COLO668 (cell line): ENCODE measurements around the gene PHF1.
"Not testable (repeated sequence)": the region's sequence is repeated elsewhere in the genome, so short reads cannot be mapped to it uniquely, and the experiment has no call there.

Source experiments
- DNase-seq: peaks from one replicate; lab custom pipeline; 2025; ENCODE audit not compliant: unreplicated experiment; lab: John Stamatoyannopoulos, UW

The PHF1 gene

GRCh38 chr6:33410711-33411631 is at the start of gene PHF1:
TSS of gene PHF1 (plus strand) at chr6:33411014. CDS start at chr6:33412264, 1,250 bp downstream.
- DNase-seq = peak; percentile 74

DNA sequence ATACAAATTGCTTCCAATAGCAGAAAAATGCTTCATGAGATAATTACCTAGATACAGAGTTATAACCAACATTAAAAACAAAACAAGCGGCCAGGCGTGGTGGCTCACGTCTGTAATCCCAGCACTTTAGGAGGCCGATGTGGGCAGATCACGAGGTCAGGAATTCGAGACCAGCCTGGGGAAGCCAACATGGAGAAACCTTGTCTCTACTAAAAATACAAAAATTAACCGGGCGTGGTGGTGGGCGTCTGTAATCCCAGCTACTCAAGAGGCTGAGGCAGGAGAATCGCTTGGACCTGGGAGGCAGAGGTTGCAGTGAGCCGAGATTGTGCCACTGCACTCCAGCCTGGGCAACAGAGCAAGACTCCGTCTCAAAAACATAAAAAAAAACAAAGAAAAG is 47.3 kb upstream of the PHF1 start:
- not testable (repeated sequence) for DNase-seq

GRCh38 chr6:33364475-33365205 is 46.2 kb upstream of the PHF1 start:
- peak; percentile 7 for DNase-seq

- DNase-seq = not testable (repeated sequence)
These were observed 45.4 kb upstream of the PHF1 start for GRCh38 chr6:33365206-33365971.

- no peak for DNase-seq
These were observed 43.7 kb upstream of the PHF1 start for GRCh38 chr6:33367009-33367714.

DNA sequence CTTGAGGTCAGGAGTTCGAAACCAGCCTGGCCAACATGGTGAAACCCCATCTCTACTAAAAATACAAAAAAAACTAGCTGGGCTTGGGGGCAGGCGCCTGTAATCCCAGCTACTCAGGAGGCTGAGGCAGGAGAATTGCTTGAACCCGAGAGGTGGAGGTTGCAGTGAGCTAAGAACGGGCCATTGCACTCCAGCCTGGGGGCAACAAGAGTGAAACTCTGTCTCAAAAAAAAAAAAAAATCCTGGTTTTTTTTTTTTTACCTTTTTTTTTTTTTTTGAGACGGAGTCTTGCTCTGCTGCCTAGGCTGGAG is 43.1 kb upstream of the PHF1 start:
- not testable (repeated sequence) for DNase-seq

GRCh38 chr6:33371901-33372300 is 38.9 kb upstream of the PHF1 start:
- DNase-seq = not testable (repeated sequence)

GRCh38 chr6:33372526-33373123 is 38.2 kb upstream of the PHF1 start:
- DNase-seq = no peak

- no peak for DNase-seq
These were observed 36.6 kb upstream of the PHF1 start for GRCh38 chr6:33373960-33374910.

GRCh38 chr6:33375143-33375671 is 35.6 kb upstream of the PHF1 start:
- DNase-seq = no peak

- DNase-seq = no peak
These were observed 33.6 kb upstream of the PHF1 start for GRCh38 chr6:33377171-33377570.

- not testable (repeated sequence) for DNase-seq
These were observed 31.6 kb upstream of the PHF1 start for GRCh38 chr6:33379184-33379583.

DNA sequence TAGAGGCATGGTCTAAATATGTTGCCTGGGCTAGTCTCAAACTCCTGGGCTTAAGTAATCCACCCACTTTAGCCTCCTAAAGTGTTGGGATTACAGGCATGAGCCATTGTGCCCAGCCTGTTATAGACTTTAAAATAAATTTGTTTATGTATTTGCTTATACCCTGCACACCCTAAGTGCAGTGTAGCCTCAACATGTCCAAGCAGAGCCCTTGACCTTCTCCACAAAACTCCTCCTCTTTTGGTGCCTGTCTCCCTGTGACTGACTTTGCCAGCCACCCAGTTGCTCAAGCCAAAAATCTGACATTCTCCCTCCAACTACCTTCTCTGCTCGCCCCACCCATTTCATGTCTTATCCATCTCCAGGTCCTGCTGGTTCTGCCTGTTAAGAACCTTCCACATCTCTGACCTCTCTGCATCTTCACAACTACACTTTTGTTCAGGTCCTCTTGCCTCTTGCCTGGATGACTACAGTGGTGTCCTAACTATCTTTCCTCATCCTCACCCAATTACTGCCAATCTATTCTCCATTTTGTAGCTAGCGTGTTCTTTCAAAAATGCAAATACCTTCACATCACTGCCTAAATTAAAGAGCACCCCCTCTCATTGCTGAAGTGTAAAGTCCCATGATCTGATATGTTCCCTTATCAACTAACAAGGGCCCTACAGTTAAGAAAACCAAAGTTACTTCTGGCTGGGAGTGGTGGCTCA is 30.4 kb upstream of the PHF1 start:
- no peak for DNase-seq

GRCh38 chr6:33383427-33384185 is 27.2 kb upstream of the PHF1 start:
- DNase-seq = no peak

GRCh38 chr6:33384581-33385020 is 26.2 kb upstream of the PHF1 start:
- no peak for DNase-seq

DNA sequence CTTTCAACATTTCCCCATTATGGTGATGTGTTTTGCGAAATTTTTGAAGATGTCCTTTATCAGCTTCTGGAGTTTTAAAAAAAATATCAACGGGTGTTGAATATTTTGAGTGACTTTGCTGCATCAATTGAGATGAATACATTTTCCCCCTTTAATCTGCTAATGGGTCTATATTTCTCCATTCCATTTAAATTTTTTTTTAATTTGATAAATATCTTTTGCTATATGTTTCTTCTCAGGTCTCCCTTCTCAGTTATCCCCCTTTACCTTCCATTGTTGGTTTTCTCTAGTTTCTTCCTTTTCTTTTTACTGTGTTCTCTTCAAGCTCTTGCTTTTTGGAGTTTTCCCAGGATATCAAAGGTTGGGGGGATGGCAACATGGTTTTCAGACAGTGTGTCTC is 20.6 kb upstream of the PHF1 start:
- no peak for DNase-seq

GRCh38 chr6:33390767-33391277 is 20.0 kb upstream of the PHF1 start:
- DNase-seq = no peak
